Nucleus accumbens (tissue), 56 donors: ENCODE measurements around the gene MYOZ2.

Experiments
- DNase-seq, 56 donors: peaks; one replicate each; lab custom pipeline; 2025; lab: John Stamatoyannopoulos, UW

Gene MYOZ2

DNA sequence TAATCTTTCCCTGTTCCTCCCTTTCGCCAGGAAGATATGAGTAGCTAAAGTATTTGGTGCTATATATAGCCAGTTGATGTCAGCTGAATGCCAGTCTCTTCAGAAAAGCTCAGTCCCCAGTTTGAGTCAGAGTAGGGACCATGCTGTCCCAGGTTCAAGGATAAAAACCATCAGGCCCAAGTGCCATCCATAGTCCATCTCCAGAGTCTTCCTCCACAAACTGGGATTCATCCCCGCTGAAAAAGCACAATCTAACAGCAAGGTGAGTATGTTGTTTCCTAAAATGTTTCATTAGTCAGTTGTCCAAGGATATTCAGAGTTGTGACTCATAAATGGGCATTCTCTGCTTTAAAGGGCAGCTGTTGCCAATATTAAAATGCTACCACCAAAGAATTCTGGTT lies at the start of gene MYOZ2:
TSS of gene MYOZ2 (plus strand) at position 112 of the 401 bp plus-strand sequence. CDS start 694 bp downstream, outside the sequence.
- no peak for DNase-seq

DNA sequence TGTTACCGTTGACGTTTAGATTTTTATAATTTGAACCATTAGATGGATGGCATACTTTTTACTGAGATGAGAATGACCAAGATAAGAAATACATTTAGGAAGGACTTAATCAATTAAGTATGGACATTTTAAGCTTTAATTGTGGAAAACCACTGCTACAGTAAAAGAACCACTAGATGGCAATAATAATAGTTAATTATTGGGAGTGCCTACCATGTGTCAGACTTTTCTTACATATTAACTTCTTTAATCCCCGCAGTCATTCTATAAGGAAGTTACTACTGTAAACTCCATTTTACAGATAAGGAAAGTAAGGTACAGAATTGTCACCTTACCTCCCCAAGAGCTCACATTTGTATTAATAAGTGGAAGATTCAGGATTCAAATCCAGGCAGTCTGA lies 48.5 kb upstream of the MYOZ2 start:
- no peak for DNase-seq

DNA sequence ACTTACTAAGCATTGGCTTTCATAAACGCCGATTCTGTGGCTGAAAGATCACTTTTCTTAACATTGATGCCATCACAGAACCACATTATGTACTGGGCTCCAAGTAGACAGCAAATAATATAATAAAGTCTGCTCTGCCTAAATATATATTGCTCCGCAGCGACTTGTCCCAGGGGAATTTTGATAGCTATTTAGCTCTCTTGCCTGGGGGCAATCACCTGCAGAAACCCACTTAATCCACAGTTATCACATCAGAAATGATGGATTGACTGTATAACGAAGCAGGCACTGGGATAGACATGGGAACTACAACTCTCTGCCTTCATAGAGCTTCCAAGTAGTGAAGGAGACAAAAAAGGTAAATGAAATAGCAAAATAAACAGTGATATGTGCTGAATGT lies 48.0 kb upstream of the MYOZ2 start:
- no peak for DNase-seq

DNA sequence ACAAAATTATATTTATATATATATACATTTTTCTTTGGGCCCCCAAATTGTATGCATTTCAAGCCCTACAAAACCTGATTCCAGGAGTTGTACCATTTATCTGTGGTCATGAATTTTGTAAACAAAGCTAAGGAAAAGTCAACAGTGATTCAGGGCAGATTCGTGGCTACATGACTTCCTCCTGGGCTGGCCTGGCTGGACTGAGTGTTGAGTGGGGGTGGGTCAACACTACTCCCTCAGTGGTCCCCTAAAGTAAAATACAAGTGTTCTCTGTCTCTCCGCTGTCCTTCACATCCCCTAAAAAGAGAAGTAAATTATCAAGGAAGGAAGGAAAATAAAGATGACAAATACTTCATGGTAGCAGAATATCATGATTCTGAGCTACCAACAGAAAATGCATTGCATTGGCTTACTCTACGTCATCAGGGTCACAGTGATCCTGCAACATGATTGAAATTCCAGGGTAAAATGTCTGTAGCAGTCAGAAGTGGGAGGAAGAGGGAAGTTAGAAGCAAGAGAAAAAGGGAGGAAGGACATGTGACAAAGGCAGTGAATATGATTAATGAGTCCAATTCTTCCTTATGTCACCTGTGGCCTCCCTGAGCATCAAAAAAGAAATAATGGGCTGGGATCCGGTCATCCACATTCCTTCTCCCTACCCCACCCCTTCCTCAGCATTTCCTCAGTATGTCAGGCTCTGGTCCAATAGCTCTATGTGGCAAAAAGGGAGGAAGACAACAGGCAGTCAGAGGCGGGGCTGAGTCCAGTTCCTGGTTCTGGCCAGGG lies 42.4 kb upstream of the MYOZ2 start:
- DNase-seq, result no peak

DNA sequence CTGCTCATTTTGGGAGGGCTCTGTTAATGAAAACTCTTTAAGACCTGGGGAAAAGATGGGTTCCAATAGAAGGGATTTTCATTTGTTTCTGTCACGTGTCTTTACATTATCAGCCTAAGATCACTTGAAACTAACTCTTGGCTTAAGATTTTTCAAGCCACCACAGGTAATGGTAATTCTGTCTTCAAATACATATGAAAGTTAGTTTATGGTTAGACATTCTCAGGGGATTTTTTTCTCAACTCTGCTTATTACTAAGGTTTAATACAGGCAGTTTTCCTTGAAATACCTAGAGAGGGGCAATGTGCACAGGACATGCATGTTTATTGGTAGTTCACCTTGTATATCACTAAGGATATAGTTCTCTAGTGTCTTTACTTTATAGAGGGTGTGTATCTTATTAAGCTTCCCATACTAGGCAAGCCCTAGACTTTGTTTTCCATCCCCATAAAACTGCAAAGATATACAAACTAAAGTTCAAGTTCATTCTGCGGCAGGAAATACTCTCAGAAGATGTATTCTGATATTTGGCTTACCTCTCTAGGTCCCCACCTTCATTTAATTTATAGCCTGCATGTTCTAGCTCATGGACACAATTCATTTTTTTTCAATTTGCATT lies 38.2 kb upstream of the MYOZ2 start:
- no peak for DNase-seq

DNA sequence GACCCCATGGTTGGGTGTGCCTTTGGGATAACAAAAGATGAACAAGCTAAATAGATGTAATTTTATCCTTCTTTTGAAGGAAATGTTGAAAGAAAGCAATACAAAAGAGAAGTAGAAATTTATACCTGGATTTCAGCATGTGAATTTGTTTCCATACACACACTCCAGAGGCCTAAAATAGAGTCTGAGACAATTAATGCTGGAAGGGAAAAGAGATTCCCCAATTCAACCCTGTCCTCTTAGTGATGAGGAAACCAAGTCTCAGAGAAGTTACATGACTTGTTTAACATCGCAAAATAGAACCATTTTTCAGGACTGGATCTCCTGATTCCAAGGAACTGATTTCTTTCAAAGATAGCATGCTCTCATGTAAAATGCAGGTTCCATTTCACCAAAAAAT lies 37.3 kb upstream of the MYOZ2 start:
- DNase-seq, result no peak

DNA sequence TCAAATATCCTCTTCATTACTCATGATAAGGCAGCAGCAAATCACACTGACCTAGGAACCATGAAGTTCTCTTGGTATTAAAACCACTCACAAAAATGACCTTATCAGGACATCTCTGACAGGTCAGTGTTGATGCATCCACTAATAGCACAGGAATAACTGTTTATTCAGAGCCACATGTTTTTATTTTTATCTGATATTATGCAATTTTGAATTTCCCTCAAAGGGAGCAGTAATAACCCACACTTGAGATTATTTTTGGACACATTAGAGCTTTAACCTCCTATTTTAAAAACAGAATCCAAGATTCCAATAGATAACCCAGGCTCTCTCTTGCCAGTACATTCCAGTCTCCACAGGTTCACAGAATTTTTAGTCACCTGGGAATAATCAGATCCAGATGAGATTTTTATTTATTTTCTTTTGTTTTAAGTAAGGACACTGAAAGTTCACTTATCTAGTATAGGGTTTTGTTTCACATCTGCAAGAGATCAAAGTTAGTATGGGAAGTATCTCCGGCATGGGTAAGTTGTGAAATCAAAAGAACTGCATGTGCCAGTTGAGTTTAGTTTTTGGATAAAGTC lies 36.3 kb upstream of the MYOZ2 start:
- no peak for DNase-seq

DNA sequence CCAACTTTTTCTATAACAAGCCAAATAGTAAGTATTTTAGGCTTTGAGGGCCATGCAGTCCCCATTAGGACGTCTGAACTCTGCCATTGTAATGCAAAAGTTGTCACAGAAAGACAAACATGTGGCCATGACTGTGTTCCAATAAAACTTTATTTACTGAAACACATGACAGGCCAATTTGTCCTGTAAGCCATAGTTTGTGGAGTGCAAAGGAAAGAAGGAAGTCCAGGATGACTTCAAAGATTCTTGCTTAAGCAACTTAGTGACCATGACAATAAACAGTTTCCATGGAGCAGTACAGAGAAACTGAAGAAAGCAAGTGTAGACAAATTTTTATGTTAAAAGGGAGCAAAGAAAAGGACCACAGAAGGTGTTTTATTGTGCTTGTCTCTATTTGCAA lies 35.0 kb upstream of the MYOZ2 start:
- DNase-seq, result no peak

DNA sequence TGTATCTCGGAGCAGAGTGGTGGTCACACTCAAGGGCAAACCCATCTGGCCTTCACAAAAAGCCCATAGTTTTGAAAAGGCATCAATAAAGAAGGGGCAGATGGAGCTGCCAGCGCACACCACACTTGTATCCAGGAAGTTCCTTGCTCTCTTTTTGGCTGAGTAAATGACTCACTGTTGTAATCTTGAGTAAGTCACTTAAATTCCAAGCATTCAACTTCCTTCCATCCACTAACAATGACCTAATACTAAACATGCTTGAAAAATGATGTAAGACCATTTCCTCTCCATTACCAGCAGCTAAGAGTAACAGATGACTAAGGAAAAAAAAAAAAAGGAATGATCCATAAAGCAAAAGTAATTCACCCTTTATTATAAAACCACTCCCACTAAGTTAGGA lies 32.4 kb upstream of the MYOZ2 start:
- no peak for DNase-seq

DNA sequence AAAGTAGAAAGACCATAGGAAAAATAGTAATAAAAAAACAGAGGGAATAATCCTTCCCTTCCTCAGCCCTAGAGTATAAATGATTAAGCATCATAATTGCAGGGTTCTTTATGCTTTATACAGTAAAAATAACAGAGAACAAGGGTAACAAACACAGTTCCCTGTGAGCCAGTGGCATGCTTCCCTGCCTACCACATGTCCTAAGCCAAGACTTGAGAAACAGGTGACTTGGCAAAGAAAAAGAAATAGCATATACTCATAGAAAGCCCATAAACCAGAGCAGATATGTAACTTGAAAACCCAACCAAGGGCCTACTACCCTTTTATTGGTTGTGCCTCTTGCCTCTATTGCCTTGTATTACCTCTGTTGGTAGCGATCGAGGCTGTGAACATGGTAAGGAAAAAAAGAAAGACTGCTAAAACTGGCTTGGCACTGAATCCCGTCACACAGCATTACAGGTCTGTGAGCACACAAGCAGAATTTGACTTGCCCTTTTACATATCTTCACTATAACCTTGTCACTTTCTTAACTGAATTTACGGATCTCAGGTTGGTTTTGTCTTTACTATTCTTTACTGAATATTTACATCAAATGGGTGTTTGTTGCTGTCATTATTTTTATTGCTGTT lies 30.9 kb upstream of the MYOZ2 start:
- DNase-seq, result no peak

DNA sequence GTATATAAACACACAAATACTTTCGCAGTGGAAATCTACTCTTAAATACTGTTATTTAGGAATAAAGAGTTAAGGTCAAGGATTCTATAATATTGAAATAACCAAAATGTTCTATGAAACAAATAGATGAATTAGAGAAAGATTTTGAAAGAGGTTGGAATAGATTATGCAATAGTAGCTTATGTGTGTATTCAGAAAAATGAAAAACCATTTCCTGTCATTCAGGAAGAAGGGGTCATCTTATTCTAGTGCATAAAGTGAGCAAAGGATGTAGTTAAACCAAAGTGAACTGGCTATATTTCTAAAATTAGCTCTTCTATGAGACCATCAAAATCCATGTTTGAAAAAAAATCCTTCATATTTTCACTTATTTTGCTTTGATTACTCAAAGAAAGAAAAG lies 30.0 kb upstream of the MYOZ2 start:
- no peak for DNase-seq

DNA sequence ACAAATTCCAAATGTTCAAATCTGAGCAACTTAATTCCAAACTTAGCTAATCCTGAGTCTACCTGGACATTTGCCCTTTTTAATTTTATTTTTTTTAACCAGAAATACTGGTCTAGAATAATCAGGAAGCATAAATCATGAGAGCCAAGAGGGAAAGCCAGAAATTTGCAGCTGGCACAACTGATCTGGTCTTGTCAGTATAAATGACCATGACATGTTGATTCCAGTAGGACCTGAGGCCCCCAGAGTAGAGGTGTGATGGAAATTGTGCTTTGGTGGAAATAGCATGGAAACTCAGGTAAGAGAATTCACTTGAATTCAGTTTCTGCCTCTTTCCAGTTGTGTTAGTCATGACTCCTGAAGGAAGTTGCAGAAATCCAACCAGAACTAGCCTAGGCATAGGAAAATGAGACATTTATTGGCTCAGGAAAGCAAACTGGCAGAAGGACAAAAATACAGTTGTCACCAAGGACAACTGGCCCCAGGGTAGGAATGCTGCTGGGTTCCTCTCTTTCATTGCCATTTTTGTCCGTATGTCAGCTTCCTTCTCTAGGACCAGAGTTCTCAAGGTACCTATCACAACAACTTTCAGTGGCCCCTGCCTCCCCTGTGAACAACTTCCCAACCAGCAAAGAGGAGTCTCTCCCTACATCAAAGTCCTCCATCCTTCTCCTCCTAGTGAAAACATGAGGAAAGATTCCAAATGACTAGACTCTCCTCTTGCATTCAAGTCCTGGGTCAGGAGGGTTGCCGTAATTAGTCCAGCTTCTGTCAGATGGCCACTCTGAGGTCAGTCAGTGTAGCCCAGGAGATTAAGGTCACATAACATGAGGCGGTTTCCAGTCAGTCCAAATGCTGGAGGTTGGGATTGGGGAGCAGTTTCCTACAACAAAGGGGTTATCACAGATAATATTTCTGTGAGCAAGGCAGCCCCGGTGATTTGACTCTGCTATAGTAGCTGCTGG lies 29.3 kb upstream of the MYOZ2 start:
- no peak for DNase-seq

DNA sequence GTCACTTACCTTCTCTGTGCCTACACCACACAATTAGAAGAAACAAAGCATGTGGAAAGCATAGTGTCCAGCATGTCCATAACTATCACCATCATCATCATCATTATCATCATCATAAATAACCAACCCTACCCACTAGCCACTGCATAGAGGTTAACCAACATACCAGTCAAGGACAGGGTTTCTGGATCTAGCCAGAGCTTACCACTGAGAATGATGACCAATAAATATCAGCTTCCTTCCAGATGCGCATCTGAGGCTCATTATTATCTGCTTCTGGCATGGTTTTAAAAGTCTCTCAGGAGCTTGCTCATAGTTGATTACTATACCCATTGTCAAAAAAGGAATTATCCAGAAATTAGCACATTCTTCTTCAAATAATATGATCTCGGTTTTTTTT lies 25.5 kb upstream of the MYOZ2 start:
- DNase-seq, result no peak

DNA sequence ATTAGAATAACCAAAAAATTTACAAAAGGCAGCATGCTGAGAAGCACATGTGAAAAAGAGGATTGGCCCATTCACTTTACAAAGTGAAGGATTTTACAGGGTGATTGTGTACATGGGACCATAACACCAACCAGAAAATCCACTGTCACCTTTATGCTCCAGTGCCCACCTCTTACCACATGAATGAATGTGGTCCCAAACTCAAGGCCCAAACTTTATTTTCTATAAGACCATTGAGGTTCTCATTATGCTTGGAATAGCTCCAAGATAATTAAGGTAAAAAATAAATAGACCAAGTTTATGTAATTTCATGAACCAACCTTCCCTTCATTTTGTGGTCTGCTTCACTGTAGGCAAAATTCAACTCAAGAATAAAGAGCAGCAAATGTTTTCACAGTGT lies 24.3 kb upstream of the MYOZ2 start:
- DNase-seq, result no peak

DNA sequence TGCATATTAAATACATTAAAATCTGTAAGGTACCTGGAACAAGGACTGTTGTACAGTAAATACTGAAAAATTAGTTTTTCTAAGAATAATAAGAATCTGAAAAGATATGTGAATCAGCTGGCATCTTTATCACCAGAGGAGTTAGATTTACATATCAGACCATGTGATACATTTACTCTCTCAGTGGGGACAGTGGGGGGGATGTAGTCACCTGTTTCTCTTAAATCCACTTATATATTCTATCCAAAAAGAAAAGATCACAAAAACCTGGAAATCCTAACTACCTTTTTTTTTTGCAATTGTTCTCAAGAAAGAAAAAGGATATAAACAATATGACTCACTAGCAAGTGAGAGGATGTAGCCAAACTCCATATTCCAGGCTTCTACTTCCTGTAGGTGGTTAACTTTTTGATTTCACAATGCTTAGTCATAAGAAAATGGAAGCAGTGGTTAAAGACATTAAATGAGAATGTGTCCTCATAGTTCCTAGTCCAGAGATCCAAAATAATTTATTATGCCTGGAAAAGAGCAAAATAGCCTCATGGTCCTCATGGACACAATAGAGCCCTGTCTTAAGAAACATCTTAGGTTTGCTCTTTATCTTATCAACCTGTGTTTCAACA lies 22.5 kb upstream of the MYOZ2 start:
- DNase-seq, result no peak

DNA sequence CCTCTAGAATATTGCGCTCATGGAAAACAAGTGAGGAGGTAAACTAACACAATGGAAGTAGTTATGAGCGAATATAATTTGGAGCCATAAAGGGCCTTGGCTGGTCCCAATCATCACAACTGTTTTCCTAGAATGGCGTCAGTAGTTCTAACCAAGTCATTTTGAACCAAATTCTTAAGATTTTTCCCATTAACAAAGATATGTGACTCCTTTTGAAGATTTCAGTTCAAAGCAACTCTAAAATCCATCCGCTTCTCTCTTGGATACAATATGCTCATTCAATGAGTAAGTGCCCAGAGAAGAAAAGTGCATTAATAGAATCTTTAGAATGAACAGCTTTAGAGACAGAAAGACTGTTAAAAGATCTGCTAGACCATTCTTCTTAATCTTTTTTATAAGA lies 19.6 kb upstream of the MYOZ2 start:
- DNase-seq, result no peak

DNA sequence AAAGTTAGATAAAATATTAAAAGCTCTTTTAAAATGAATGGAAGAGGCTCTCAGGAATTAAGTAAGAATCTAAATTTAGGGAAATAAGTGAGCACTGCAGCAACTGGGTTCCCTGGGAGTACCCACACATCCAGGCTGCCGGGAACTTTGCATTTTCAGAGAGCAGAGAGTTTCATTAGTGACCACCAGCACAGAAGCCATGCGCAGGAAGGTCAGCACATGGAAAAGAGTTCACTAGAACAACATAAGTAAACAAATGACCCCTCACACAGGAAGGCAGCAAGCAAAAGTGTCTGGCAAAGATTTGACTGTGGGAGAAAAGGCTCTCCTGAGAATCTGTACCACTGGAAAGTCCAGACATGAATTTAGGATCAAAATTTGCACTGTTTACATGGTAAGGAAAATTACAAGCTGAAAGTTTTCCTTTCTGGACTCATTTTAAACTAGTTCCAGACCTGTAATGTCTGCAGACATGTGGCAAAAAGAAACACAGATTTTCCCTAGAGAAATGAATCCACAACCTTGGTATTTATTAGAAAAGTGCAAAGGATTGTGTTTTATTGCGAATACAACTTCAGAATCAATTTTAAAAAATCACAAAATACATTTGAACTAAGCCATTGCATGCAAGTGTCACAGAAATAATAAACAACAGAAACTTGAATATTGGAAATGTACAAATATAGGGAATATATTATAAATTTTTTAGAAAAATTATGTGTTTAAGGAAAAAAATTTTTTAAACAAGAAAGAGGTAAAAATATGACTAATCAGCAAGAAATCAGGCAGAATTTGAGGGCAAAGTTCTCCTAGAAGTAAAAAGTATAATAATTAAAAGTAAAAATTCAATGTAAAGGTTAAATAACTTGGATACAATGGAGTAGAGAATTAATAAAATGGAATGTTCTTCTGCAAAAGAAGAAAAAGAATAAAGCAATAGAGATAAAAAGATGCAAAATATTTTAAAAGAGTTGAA lies 18.4 kb upstream of the MYOZ2 start:
- no peak for DNase-seq

DNA sequence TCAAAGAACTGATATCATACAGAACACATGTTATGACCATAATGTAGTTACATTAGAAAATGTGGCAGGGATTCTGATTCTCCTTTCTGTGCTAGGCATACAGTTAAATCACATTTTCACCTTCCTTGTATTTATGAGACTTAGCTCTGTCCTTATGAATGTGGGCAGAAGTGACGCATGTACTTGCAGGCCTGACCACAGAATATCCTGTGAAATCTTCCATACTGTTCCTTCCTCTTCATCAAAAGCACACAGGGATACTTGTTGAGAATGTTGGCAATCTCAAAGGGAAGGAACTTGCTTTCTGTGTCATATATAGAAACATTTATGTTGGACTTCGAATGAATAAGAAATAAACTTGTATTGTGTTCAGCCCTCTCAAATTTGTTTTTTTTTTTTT lies 17.2 kb upstream of the MYOZ2 start:
- DNase-seq, result no peak

DNA sequence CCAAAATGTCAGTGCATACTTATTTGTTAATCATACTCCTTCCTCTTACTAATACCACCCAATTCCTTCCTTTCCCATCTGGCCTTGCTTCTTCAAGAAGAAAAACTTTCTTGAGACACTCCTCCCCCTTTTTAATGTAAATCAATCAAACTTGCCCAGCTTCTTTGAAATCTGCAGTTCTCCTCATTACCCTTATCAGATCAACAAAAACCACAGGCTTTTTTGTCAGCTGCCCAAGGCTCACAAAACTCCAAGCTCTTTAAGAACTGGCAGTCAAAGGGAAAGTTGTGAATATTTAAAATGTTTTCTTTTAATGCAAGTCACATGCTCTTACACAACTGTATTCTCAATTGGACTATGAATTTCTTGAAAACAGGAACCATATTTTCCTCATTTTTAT lies 11.3 kb upstream of the MYOZ2 start:
- DNase-seq, result no peak
